Left renal cortex interstitium (tissue), 4 donors: ENCODE results near the gene PRSS58. TPM values are rescaled to one million over a fixed set of nuclear protein-coding genes. Genes with fewer than 3 reads are reported as not detected.

Source experiments
- DNase-seq, 4 donors: peaks; one replicate each; pipeline ENCODE4 v3.0.0-alpha.2; 2013; ENCODE audit warnings: low read depth in 4 of 4, low spot score in 2 of 4, missing footprints in 1 of 4
- polyA plus RNA-seq, 4 donors: library from polyadenylated mRNA; unstranded; fragments of 120-200 nt; gene quantifications; one replicate each; pipeline ENCODE4 v1.2.1, GENCODE V29; 2013; ENCODE audit not compliant: insufficient read length in 4 of 4

PRSS58 gene, protein sequence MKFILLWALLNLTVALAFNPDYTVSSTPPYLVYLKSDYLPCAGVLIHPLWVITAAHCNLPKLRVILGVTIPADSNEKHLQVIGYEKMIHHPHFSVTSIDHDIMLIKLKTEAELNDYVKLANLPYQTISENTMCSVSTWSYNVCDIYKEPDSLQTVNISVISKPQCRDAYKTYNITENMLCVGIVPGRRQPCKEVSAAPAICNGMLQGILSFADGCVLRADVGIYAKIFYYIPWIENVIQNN
- not detected for polyA plus RNA-seq

- no peak for DNase-seq
Observed at GRCh38 chr7:142257958-142258357, at the start of gene PRSS58. Gene PRSS58, minus strand, starts transcription at chr7:142258058. Its CDS starts 351 bp downstream, at chr7:142257707.

- no peak for DNase-seq
Observed at GRCh38 chr7:142307246-142307900, 49.5 kb upstream of the PRSS58 start.

DNA sequence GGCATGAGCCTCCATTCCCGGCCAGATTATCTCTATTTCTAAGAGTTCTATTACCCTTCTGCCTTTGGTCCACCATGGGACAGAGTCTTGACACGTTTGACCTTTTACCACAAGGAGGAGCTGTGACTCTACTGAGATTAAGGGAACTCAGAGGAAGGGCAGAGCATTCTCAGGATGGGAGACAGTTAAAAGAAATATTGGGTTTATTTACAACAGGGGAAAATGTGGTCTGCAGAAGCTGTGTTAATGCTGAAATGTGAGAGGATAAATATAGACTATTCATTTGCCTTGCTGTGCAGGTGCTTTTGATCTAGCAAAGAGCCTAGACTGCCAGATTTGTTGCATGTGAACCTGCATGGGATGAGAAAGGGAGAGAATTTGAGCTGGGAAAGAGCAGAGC, 45.8 kb upstream of the PRSS58 start:
- DNase-seq: no peak

GRCh38 chr7:142301923-142302550, 44.2 kb upstream of the PRSS58 start:
- no peak for DNase-seq

GRCh38 chr7:142301299-142301698, 43.4 kb upstream of the PRSS58 start:
- no peak for DNase-seq

DNA sequence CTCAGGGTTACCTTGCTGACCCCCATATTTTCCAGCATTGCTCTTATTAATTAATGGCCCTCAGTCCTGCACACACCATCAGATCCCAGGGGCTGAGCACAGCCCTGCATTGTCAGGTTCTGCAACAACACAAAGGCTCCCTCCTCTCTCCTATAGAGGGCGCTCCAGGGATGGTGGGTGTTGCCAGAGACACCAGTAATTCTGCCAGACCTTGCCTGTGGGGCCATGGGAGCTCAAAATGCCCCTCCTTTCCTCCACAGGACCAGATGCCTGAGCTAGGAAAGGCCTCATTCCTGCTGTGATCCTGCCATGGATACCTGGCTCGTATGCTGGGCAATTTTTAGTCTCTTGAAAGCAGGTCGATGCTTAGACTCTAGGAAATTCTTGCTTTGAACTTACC, 42.8 kb upstream of the PRSS58 start:
- no peak for DNase-seq

DNA sequence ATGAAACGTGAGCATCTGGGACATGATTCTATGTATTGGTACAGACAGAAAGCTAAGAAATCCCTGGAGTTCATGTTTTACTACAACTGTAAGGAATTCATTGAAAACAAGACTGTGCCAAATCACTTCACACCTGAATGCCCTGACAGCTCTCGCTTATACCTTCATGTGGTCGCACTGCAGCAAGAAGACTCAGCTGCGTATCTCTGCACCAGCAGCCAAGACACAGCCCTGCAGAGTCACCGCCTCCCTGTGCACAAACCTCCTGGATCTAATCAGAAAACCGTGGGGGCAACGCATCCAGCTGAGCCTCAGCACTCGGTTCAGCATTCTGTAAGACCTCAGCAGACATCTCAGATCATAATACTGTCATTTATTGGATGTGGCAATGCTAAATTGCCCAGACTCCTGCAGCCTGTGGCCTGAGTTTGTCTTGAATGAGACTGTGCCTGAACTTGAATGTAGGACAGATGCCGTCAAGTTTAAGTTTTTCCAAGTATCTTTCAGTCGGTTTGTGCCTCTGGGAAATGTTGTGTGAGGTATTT, 41.5 kb upstream of the PRSS58 start:
- DNase-seq: no peak

GRCh38 chr7:142298627-142299026, 40.8 kb upstream of the PRSS58 start:
- DNase-seq: no peak

DNA sequence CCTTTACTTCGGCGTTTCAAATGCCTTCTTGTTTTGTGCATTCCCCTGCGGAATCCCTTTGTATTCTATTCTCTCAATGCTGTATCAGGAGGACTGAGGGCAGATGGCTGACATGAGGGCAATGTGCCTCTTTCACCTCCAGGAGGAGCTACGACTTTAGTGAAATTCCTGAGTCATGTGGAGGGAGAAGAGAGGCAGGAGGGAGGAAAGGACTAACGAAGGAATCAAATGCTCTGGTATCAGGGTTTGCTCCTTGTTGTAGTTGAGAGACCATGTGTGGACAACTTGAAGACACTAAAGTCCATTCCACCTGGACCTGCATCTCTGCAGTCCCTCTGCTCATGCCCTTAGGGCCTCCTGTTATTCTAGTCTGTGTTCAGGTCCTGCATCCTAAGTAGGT, 40.2 kb upstream of the PRSS58 start:
- DNase-seq: no peak

DNA sequence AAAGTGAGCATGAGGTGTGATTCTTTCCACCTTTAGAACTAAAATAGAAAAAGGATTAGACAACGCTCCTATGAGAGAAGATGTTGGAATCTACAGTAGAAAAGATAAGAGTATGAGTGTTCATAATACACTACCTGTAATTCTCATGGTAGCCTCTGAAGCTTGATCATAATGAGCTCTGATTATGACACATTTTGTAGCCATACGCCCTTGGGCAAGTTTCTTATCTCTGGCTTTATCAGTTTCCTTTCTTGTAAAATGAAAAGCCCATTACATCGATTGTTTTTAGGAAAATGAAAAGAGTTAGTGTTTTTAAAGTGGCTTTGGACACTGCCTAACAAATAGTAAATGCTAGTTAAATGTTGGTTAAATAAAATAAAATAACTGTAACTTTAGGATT, 22.4 kb upstream of the PRSS58 start:
- no peak for DNase-seq

DNA sequence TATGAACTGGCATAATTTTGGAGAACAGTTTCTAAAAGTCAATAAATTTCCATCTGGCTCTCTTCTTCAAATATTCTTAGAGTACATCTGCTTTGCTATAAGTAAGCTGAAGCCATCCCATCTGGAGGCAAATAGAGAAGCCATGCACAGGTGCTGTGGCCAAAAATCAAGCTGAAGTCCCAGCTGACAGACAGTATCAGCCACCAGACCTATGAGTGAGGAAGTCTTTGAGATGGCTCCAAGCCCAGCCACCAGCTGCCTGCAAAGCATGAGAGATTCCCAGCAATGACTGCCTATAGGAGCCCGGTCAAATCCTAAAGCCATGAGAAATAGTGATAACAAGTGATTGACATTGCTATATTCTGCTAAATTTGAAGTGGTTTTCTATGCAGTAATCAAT, 21.7 kb upstream of the PRSS58 start:
- no peak for DNase-seq

DNA sequence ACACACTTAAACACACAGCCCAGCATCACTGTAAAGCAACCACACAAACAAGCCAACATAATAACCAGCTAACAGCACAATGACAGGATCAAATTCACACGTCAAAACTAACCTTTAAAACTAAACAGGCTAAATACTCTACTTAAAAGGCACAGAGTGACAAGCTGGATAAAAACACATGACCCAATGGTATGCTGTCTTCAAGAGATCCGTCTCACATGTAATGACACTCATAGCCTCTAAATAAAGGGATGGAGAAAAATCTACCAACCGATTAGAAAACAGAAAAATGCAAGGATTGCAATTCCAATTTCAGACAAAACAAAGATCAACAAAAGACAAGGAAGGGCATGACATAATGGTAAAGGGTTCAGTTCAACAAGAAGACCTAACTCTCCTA, 17.2 kb upstream of the PRSS58 start:
- no peak for DNase-seq

DNA sequence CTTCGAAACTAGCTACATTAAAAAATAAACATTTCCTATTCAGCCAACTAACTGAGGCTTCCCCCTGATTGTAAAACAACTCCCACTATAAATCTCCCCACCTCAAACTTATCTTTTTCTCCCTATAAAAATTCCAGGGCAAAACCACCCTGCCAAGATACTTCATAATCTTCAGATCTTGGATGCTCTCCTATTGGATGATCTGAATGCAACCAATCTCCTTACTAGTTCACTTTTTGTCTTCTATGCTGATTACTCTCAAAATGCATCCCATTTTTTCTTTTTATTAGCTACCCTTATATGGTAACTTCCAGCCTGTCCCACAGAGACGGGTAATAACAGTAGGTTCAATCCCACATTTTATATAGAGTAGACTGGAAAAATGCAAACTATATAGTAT, 15.0 kb upstream of the PRSS58 start:
- DNase-seq: no peak

GRCh38 chr7:142263598-142264380, 5.9 kb upstream of the PRSS58 start:
- no peak for DNase-seq

- DNase-seq: no peak
Observed at GRCh38 chr7:142250705-142251104, 7.2 kb downstream of the PRSS58 start.

DNA sequence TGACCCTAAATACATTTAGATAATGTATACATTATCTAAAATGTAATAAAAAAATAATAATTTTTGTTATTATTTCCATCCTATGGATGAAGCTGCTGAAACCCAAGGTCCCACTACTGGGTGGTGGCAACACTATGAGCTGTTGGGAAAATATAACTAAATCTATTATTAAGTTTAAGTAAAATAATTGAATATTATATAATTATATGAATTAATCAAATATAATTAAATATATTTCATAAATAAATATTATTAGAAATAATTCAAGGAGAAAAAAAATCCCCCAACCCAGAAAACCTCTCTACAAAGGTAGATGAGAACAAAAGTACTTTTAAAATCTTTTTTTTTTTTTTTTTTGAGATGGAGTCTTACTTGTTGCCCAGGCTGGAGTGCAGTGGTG, 7.9 kb downstream of the PRSS58 start:
- no peak for DNase-seq

- no peak for DNase-seq
Observed at GRCh38 chr7:142248166-142249160, 9.4 kb downstream of the PRSS58 start.

- no peak for DNase-seq
Observed at GRCh38 chr7:142243823-142244222, 14.0 kb downstream of the PRSS58 start.

- DNase-seq: no peak
Observed at GRCh38 chr7:142240546-142240945, 17.3 kb downstream of the PRSS58 start.

DNA sequence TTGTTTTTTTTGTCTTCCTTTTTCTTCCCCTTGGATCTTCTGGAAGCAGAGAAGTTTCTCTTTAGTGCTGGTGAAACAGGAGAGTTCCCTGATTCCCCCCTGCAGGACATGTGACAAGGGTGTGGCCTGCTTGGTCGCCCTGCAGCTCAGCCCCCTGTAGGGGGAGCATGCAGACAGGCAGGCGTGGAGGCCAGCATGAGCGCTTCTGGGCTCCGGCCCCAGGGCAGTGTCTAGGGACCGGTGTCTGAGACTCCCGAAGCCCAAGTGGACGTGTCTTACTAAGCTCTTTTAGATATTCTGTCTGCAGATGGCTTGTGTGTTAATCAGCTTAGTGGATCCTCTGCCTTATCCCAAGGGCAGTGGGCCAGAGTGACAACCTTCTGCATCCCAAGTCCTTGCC, 26.1 kb downstream of the PRSS58 start:
- no peak for DNase-seq
